Measurements from ENCODE around the gene DUSP6. TPM values are rescaled to one million over a fixed set of nuclear protein-coding genes. Genes with fewer than 3 reads are reported as not detected.
A peak's percentile ranks its signal among the peaks of the same experiment; 100 is the strongest.

DUSP6 gene
- total and polyA plus RNA-seq, 2 of the 13 experiments (the other 11 are each of a cell fraction or from before 2014, with no cell fraction given), result 40.9 to 161 TPM

- no peak for TF ChIP-seq PRMT3 (CRISPR knock-in tag; IDR thresholded peaks at IDR 0.05; ENCODE audit: borderline replicate concordance, low read depth)
- TF ChIP-seq ZSCAN30 (CRISPR knock-in tag; IDR thresholded peaks at IDR 0.05), result no peak
- no peak; the same call in 1 of the 2 replicates for TF ChIP-seq SPEN (CRISPR knock-in tag; IDR thresholded peaks at IDR 0.05; ENCODE audit: low read depth)
- TF ChIP-seq CREBL2 (CRISPR knock-in tag; IDR thresholded peaks at IDR 0.05; ENCODE audit: borderline replicate concordance), result no peak
- TF ChIP-seq ZNF781 (CRISPR knock-in tag; IDR thresholded peaks at IDR 0.05; ENCODE audit: borderline replicate concordance, not compliant biosample characterization), result no peak
- no peak for TF ChIP-seq SRSF4 (IDR thresholded peaks at IDR 0.05; ENCODE audit: low read depth, low read length, poor library complexity, severe bottlenecking)
- TF ChIP-seq SIX4 (CRISPR knock-in tag; IDR thresholded peaks at IDR 0.05), result no peak
- no peak for TF ChIP-seq DMAP1 (CRISPR knock-in tag; IDR thresholded peaks at IDR 0.05)
- TF ChIP-seq ZNF770 (CRISPR knock-in tag; IDR thresholded peaks at IDR 0.05), result peak; percentile 79
- TF ChIP-seq NR2F1 (CRISPR knock-in tag; IDR thresholded peaks at IDR 0.05), result peak; percentile 79 to 89
- 0 out of 2 replicates have a peak, but pooled peaks have one; percentile 1 for TF ChIP-seq STAG1 (CRISPR knock-in tag; IDR thresholded peaks at IDR 0.05)
- TF ChIP-seq, protein P1, sequence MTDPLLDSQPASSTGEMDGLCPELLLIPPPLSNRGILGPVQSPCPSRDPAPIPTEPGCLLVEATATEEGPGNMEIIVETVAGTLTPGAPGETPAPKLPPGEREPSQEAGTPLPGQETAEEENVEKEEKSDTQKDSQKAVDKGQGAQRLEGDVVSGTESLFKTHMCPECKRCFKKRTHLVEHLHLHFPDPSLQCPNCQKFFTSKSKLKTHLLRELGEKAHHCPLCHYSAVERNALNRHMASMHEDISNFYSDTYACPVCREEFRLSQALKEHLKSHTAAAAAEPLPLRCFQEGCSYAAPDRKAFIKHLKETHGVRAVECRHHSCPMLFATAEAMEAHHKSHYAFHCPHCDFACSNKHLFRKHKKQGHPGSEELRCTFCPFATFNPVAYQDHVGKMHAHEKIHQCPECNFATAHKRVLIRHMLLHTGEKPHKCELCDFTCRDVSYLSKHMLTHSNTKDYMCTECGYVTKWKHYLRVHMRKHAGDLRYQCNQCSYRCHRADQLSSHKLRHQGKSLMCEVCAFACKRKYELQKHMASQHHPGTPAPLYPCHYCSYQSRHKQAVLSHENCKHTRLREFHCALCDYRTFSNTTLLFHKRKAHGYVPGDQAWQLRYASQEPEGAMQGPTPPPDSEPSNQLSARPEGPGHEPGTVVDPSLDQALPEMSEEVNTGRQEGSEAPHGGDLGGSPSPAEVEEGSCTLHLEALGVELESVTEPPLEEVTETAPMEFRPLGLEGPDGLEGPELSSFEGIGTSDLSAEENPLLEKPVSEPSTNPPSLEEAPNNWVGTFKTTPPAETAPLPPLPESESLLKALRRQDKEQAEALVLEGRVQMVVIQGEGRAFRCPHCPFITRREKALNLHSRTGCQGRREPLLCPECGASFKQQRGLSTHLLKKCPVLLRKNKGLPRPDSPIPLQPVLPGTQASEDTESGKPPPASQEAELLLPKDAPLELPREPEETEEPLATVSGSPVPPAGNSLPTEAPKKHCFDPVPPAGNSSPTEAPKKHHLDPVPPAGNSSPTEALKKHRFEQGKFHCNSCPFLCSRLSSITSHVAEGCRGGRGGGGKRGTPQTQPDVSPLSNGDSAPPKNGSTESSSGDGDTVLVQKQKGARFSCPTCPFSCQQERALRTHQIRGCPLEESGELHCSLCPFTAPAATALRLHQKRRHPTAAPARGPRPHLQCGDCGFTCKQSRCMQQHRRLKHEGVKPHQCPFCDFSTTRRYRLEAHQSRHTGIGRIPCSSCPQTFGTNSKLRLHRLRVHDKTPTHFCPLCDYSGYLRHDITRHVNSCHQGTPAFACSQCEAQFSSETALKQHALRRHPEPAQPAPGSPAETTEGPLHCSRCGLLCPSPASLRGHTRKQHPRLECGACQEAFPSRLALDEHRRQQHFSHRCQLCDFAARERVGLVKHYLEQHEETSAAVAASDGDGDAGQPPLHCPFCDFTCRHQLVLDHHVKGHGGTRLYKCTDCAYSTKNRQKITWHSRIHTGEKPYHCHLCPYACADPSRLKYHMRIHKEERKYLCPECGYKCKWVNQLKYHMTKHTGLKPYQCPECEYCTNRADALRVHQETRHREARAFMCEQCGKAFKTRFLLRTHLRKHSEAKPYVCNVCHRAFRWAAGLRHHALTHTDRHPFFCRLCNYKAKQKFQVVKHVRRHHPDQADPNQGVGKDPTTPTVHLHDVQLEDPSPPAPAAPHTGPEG (CRISPR knock-in tag; IDR thresholded peaks at IDR 0.05), result no peak
- no peak for TF ChIP-seq FOXC1 (CRISPR knock-in tag; IDR thresholded peaks at IDR 0.05; ENCODE audit: borderline replicate concordance)
- TF ChIP-seq, protein P2, sequence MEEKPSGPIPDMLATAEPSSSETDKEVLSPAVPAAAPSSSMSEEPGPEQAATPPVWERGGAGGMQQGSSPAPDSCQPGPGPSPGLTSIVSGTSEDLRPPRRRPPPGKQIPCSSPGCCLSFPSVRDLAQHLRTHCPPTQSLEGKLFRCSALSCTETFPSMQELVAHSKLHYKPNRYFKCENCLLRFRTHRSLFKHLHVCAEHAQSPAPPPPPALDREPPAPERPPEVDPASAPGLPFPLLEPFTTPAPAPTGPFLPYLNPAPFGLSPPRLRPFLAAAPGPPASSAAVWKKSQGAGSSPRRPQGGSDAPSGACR (CRISPR knock-in tag; IDR thresholded peaks at IDR 0.05), result no peak
- TF ChIP-seq SKI (IDR thresholded peaks at IDR 0.05; ENCODE audit: partially characterized antibody), result no peak
- TF ChIP-seq ZNF678 (CRISPR knock-in tag; IDR thresholded peaks at IDR 0.05), result no peak
- TF ChIP-seq CCAR2 (optimal IDR thresholded peaks at IDR 0.05; ENCODE audit: low read depth, low read length), result no peak
- no peak for TF ChIP-seq TSC22D2 (CRISPR knock-in tag; IDR thresholded peaks at IDR 0.05; ENCODE audit: borderline replicate concordance)
- no peak for TF ChIP-seq RFX1 (IDR thresholded peaks at IDR 0.05)
- no peak for TF ChIP-seq FOSL1 (CRISPR knock-in tag; IDR thresholded peaks at IDR 0.05; ENCODE audit: borderline replicate concordance)
- TF ChIP-seq KLF9 (CRISPR knock-in tag; IDR thresholded peaks at IDR 0.05; ENCODE audit: low read depth), result no peak
- no peak for TF ChIP-seq ZNF383 (CRISPR knock-in tag; IDR thresholded peaks at IDR 0.05; ENCODE audit: borderline replicate concordance)
Observed at GRCh38 chr12:89391726-89392336, 39.5 kb upstream of the DUSP6 start (continued).
